ENCODE measurements around the gene OSBPL8. TPM values are rescaled to one million over a fixed set of nuclear protein-coding genes. Genes with fewer than 3 reads are reported as not detected.

OSBPL8 gene
- total and polyA plus RNA-seq, 10 of the 15 experiments (the other 5 are each of a cell fraction or from before 2014, with no cell fraction given) = 10.4 to 58.0 (median 32.0) TPM

DNA sequence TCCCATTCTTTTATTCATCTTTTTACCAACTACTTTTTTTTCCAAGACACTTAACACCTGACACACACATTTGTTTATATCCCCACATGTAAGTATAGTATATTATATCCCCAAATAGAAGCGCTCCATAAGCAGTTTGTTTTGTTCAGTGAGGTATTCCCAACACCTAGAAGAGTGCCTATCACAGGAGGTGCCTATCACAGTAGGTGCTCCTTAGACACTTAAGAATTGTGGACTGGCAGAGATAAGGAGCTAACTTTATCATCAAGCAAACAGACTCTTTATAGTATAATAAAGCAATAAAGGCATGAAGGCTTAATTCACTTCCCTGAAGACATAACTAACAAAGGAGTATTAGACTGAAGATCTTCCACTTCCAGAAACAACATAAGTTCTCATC is 29.1 kb downstream of the OSBPL8 start:
- Histone ChIP-seq H4K20me1 (ENCODE audit: control insufficient read depth, insufficient read depth) (no peaks in the 10 kb centered on the region), H3K4me1 (ENCODE audit: control insufficient read depth, insufficient read depth, low read length) (no peaks in the 10 kb centered on the region), H3K79me2 (ENCODE audit: control insufficient read depth, insufficient read depth, low read length) (no peaks in the 10 kb centered on the region), H3K27me3 (replicated peaks in 1 of 2; ENCODE audit: control insufficient read depth in 2 of 2, insufficient read depth in 2 of 2, low read length in 1 of 2) (no peaks in the 10 kb centered on the region), H2AFZ (ENCODE audit: control insufficient read depth, low read depth, low read length) (no peak overlapping the region), H3K9me3 (replicated peaks; ENCODE audit: control insufficient read depth, insufficient read depth, low read length) (peaks cover 2% of the 10 kb centered on the region; the same call in 1 of the 3 replicates), H3K36me3 (ENCODE audit: control insufficient read depth in 2 of 2, insufficient read depth in 2 of 2, low read length in 1 of 2) (no peaks in the 10 kb centered on the region), H3K4me2 (ENCODE audit: control insufficient read depth, insufficient read depth) (no peak overlapping the region), H3K9ac (ENCODE audit: control insufficient read depth, insufficient read depth, low read length) (no peak overlapping the region), H3K4me3 (no peak overlapping the region), H3K27ac (ENCODE audit: control insufficient read depth, insufficient read depth) (no peak overlapping the region)
- intact Hi-C loops (cut with micrococcal nuclease; ENCODE audit: unreplicated experiment) (no loop called here), in situ Hi-C loops (cut with MboI) (no loop called here)
- ChIA-PET CTCF (interaction anchor here (0.8 kb wide), 1 partner anchor 606 kb away, joined by 3 read pairs; no protein-coding TSS in a partner anchor), POLR2A (no interaction called here), RAD21 (ENCODE audit: unreplicated experiment) (no interaction called here), SMC1A (ENCODE audit: uncharacterized antibody, unreplicated experiment) (no interaction called here)
- no peak for ATAC-seq
- no peak for FAIRE-seq
- WGBS (ENCODE audit: insufficient coverage, insufficient replicate concordance, low lambda C conversion rate, missing lambda C conversion rate) = 96% methylated on average over 1 of the region's 1 CpG
- no TSS peak for BruUV-seq (replicated peaks)
- no peak for DNase-seq (ENCODE audit: low read depth, low spot score)
- TF ChIP-seq, protein P1, sequence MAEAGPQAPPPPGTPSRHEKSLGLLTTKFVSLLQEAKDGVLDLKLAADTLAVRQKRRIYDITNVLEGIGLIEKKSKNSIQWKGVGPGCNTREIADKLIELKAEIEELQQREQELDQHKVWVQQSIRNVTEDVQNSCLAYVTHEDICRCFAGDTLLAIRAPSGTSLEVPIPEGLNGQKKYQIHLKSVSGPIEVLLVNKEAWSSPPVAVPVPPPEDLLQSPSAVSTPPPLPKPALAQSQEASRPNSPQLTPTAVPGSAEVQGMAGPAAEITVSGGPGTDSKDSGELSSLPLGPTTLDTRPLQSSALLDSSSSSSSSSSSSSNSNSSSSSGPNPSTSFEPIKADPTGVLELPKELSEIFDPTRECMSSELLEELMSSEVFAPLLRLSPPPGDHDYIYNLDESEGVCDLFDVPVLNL (IDR thresholded peaks at IDR 0.05; ENCODE audit: low read depth, low read length) = no peak
- no peak for TF ChIP-seq ZNF24 (IDR thresholded peaks at IDR 0.05)
- TF ChIP-seq WRNIP1 (IDR thresholded peaks at IDR 0.05; ENCODE audit: borderline replicate concordance, low read depth, low read length) = no peak
- no peak for TF ChIP-seq ZSCAN29 (IDR thresholded peaks at IDR 0.05)
- no peak for TF ChIP-seq RB1 (IDR thresholded peaks at IDR 0.05; ENCODE audit: borderline replicate concordance)
- no peak for TF ChIP-seq POU2F2 (IDR thresholded peaks at IDR 0.05; ENCODE audit: borderline replicate concordance, low read depth, low read length)
- TF ChIP-seq SKIL (IDR thresholded peaks at IDR 0.05; ENCODE audit: low read depth, poor library complexity, severe bottlenecking) = no peak

Measured in GM12878 (cell line).